GM18517 (cell line): Measurements from ENCODE around the gene ARF6.
"Not testable (repeated sequence)": the region's sequence is repeated elsewhere in the genome, so short reads cannot be mapped to it uniquely, and the experiment has no call there.

Experiments
- ATAC-seq: cut with Tn5 transposase; IDR thresholded peaks from one replicate; pipeline ENCODE4 v1.9.1; 2021; ENCODE audit warnings: mild to moderate bottlenecking, moderate library complexity; ENCODE audit not compliant: unreplicated experiment

The ARF6 gene

DNA sequence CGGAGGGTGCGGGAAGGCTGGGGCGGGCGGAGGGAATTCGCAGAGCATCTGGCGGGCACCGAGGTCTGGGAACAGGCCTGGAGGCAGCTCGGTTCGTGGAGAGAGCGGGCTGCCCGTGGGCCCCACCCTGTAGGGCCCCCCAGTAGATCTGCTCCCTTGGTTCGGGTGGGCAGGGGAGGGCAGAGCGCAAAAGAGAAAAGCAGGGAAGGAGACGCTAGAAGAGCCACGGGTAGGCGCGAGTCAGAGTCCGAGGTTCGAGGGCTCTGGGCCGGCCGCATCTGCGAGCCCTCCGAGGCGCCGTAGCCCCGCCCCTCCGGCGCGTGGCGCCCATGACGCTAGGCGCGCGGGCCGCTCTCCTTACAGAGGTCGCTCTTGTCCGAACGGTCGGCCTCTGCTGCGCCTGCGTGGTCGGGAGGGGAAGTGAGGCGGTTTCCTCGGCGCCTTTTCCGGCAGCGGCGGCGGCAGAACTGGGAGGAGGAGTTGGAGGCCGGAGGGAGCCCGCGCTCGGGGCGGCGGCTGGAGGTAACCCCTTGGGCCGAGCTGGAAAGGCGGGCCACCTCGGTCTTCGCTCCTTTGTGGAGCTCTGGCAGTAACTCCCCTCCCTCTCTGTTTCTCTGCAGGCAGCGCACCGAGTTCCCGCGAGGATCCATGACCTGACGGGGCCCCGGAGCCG is at the start of gene ARF6:
Gene ARF6 (plus strand): TSS at position 447 of the 673 bp plus-strand sequence. CDS start 655 bp downstream, outside the sequence.
- ATAC-seq, result peak; percentile 62

DNA sequence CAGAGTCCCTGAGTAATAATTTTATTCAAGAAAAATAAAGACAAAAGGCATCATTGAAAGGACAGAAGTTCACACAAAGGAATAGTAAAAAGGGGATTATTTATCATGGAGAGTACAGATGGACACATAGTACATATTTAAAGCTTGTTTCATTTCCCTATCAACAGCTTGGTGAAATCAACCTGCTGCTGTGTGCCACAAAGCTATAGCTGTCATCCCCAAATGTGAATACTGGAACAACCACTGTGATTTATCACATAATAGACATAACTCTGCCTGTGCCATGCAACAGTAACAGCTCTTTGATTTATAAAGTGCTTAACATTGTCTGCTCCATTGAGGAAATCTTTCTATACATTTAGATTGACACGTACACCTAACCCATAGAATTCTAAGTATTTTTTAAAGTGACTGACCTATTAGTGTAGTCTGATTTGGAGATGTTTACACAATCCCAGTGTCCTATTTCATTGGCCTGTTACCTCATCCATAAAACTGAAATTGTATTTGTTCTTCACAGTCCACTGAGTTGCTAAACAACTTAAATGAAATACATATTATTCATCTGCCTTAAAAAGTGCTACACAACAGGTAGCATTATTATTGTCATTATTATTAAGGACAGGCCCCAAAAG is 43.6 kb upstream of the ARF6 start:
- ATAC-seq, result no peak

DNA sequence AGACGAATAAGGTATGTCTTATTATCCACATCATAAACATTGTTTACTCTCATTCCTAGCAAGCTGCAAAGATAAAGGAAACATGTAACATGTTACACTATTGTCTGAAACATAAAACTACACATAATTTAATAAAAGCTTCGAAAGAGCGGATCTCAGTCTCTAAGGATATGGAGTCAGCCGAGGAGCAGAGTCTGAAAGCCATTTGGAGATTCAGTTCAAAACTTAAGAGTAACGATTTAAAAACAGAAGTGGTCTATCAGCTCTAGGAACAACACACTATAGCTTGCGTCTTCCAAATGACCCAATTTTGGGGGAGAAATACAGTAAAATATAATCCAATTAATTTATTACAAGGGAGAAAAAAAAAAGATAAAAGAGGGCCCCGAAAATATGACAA is 41.1 kb upstream of the ARF6 start:
- no peak for ATAC-seq

DNA sequence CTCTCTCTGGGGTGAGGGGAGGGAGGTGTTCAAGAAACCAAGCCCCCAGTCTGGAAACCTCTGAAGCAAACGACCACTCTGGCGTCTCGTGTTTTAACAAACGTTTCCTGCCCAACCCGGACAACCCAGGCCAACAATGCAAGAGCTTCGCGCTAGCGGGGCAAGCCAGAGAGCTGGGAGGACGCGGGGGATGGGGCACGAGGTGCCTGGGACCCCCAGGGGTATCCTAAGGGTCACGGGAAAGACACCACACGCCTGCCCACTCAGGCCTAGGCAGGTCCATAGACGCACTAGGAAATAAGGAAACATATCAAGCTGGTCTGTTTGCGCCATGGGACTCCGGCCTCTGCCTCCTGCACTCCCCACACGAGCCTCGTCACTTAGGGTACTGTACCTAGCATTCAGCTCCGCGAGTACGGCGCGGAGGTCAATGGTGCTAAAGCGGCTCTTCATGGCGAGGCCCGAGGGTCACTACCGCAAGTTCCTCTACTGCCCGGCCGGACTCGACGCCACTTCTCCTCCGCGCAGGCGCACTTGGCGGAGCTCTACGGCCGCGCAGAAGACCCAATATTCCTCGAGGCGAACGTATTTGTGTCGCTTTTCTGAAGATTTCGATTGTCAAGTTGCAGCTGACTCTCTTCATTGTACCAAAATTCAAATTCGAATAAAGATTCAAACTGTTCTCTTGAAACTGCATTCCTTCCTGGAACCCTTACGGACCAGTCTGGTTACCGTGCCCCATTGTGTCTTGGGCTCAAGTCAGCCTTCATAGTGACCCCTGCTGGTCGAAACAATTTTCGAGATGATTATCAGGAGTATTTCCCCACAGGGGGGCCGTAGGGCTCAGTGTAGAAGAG is 40.4 kb upstream of the ARF6 start, which contains the start of gene NEMF:
Gene NEMF (minus strand): TSS at position 488 of the 857 bp plus-strand sequence. CDS start 35 bp downstream, at position 453.
- peak; percentile 87 for ATAC-seq

DNA sequence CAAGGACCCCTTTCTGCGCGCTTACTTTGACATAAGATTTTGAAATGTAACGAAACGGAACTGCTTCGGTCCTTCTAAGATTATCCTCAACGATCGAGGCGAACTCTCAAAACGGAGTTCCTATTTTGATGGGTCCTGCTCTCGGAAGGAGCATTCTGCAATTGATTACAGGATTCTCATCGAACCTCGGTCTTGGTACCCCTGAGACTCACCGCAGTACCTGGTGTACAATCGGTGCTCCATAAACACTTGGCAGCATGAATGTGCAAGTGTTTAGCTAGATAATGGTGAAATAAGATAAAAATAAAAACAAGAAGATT is 39.8 kb upstream of the ARF6 start:
- ATAC-seq, result peak; percentile 11

DNA sequence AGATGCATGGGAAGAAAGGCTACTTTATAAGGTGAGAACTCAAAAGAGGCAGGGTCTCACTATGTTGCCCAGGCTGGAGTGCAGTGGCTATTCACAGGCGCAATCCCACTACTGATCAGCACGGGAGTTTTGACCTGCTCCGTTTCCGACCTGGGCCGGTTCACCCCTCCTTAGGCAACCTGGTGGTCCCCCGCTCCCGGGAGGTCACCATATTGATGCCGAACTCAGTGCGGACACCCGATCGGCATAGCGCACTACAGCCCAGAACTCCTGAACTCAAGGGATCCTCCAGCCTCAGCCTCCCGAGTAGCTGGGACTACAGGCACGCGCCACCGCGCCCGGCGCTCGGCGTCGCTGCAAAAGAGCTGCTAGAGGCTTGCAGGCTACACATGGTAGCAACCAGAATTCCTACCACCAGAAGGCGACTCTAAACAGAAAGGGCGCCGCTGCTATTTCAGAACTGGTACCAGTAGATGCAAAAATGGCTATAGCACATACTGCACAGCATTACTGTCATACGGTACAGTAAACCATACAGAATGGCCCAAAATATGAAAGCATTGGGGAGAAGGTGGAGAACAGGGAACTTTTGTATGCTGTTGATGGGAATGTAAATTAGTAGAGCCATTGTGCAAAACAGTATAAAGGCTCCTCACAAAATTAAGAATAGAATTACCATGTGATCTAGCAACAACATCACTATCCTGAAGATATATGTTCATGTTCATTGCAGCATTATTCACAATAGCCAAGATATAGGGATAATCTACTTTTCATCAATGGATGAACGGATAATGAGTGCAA is 39.1 kb upstream of the ARF6 start:
- ATAC-seq, result no peak

DNA sequence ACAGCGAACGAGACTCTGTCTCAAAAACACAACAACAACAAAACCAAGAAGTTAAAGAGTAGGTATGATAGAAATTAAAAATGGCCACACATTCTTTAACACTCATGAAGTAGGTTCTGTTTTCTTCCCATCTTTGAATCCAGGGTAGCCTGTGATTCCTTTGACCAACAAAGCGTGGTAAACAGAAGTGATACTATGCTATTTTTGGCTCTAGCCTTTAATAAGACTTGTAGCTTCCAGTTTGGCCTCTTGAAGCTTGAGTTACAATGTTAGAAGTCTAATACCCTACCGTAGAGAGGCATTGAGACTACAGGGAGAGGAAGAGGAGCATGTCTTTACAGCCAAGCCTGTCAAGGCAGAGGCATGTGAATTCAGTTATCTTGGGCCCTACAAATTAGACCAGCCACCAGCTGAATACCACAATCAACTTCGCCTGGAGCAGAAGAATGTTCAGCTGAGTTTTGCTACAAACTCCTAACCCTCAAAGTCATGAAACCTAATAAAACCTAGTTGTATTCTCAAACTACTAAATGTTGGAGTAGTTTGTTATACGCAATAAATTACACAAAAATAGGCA is 35.4 kb upstream of the ARF6 start:
- ATAC-seq, result no peak

DNA sequence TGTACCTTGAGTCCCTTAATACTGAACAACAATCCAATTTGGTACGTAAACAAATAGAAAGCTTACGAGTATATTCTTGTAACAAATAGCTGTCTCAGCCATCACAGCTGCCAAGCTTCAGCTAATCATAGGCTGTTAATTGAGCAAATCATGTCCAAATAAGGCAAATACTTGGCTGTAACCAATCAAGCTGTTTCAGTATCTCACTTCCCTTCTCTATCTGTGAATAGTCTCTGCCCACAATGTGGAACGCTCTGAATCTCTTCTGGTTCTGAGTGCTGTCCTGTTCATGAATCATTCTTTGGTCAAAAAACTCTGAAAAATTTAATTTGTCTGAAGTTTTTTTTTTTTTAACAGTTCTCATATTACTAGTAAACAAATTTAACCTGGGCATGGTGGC is 34.5 kb upstream of the ARF6 start:
- ATAC-seq, result no peak

DNA sequence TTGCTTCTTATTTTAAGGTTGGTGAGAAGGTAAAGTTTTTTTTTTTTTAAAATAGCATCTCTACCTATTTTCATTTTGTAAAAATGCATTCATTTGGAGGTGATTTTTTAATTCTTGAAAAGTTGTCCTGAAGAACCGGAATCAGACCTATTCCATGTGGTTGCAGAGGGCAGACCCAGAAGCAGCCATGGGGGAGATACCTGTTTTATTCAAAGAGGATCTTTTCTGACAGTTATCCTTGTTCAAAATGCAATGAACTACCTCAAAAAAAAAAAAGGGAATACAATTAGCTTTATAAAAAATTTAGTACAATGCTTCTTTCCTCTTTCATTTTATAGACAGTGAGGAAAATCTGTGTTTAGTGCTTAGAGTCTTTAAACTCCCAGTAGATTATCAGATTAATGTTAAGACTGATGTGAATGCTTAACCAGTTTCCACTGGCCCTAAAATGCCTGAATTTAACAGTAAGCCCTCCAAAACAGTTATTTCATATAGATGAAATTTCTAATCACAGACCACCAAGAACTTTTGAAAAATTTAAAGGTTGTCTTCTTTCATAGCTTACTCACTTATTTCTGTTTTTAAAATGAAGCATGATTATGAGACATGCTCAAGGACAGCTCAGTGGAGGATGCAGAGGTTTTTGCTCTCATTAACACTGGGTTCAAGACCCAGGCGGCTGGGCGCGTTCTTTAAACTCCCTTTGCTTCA is 31.7 kb upstream of the ARF6 start:
- ATAC-seq, result no peak

DNA sequence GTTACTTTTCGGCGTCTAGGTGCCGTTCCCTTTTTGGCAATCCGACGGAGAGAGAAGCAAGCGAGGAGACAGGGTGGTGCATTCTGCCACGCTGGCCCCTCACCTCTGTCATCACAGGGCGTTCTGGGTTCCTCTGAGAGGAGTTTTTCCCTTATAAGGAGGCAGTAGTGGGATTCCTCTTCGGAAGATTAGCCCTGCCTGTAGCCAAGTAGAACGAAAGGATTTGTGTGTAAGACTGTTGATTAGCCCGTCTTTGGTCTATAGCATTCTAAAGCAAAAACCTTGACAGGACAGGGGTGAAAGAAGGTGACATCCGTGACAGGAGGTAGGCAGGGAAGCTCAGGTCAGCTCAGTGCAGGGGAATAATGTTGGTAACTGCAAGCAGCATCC is 31.2 kb upstream of the ARF6 start:
- peak; percentile 6 for ATAC-seq

DNA sequence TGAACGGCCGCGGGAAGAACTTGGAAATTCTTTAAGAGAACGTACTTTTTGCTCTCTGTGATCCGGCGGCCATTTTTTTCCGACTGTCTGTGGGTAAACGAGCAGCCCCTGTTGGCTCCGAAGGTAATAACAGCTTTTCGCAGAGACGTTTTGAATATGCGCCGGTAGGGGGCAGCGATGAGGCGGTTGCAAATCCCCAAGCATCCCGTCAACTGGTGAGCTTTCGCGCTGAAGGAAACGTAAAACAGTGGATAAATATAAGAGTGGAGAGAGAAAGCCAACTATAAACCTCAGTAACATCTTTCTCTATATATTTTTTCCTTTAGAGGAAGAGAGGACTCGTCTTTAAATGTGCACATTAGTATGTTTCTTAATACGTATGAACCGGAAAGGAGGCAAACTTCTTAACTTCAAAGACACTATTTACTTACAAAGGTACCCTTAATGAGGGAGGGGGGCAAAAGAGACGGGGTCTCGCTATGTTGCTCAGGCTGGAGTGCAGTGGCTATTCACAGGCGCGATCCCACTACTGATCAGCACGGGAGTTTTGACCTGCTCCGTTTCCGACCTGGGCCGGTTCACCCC is 30.7 kb upstream of the ARF6 start:
- peak; percentile 31 for ATAC-seq

DNA sequence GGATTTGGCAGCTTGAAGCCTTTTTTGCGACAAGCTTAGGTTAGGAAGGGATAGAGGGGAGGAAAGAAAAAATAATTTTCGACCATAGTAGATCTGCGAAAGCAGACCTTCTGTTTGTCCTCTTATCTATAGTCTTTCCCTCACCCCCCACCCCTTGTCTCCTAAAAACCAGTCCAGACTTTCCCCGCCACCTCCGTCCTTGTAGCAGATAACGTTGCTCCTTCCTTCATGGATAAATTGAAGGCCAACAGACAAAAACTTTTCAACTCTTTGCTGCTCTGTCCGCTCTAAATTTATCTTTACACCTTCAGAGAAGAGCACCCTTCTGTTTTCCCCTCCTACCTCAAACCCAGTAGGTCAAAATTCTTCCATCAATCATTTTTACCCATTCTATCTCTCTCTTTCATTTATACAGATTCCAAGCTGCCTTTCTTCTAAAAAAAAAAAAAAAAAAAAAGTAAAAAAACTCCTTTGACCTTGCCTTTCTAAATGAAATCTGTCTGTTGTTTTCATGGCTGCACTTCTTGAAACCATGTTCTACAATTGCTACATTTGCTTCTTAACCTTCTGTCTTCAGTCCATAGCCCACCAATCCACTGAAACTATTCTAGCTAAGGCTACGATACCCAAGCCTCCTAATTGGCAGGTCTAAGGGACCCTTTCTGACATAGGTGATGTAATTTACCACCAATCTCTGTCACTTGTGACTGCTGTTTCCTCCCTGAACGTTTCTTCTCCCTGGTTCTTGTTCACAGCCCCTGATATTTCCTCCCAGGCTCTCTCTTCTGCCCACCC is 29.2 kb upstream of the ARF6 start:
- ATAC-seq, result no peak

DNA sequence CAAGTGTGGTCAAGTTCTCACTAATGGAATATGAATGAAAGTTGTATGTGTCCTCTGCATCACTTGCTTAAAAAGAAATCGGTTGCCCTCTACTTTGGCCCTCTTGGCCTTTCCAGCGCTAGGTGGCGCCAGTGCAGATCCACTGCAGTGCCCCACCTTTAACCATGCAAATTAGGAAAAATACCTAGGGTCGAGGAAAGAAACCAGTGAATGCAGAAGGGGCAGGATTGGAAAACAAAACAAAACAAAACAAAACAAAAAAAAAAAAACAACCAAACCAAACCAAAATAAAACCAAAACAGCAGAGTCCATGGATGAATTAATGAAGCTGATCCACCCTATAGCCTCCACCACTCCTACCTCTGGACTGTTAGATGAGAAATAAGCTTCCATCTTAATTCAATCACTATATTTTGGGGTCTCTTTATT is 27.4 kb upstream of the ARF6 start:
- no peak for ATAC-seq

DNA sequence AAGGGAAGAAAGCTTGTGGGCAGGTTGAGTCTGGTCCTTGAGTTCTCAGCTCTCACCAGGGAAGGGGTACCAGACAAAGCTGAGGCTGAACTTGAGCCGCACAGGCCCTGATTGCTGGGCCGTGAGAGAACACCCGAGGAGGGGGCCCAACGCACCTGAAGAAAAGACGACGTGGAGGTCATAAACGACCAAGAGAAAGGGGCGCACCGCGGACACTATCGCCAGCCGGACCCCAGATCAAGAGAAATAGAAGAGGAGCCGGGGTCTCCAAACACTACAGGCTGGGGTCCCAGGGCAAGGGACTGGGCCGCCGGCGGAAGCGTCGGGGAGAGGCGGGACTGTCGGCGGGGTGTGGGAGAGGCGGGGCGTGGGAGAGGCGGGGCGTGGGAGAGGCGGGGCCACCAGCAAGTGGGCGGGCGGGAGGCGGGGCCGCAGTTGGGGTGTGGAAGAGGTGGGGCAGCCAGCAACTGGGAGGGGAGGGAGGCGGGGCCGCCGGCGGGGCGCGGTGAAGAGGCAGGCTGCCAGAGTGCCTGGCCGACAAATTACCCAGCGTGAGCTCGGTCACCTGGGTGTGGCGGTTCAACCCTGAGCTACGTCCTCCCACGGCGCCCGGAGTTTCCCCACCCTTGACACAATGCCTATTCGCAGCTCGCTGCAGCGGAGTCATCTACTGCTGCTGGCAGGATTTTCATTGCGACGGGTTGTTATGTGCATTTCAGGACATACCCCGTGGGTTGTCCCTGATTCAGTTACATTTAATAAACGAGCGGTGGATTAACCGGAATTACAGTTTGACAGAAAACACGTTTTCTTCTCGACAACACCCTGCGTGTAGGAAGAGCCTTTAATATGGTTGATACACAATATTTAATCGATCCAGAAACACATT is 24.8 kb upstream of the ARF6 start:
- ATAC-seq, result peak; percentile 81

DNA sequence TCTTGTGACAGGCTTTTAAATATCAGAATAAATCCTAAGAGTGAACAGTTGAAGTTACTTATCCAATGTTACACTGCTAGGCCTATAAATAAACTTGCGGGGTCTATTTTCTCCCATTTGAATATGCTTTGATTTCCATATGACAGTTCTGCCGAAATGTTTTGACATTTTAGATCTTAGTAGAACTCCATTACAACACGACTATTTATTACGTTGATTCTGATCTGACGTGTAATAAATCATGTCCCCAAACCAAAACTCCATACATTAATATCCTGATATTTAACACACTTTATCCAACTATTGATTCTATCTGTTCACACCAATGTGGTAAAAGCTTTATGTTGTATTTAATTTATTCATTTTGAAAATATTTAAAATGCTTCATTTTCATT is 24.2 kb upstream of the ARF6 start:
- no peak for ATAC-seq

DNA sequence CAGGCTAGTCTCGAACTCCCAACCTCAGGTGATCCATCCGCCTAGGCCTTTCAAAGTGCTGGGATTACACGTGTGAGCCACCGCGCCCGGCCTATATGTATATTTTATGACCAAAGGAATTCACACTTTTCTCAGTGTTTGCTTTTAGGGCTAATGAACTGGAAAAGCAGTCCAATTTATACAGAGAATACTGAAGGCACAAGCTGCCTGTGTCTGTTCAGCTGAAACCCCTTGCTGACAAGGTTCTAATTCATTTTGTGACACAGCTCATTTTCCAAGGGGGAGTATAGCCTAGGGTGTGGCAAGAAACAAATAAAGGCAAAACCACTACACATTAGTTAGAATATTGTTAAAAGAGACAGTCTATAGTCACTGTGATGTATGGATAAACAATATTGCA is 22.0 kb upstream of the ARF6 start:
- ATAC-seq, result no peak

DNA sequence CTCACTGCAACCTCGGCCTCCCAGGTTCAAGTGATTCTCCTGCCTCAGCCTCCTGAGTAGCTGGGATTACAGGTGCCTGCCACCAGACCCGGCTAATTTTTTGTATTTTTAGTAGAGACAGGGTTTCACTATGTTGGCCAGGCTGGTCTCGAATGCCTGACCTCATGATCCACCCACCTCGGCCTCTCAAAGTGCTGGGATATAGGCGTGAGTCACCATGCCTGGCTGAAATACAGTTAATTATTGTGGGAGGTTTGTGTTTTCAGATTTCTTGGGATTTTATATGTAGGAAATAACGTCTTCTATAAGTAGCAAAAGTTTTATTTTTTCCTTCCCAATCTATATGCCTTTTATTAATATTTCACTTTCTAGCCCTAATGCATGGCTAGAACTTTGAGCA is 19.3 kb upstream of the ARF6 start:
- not testable (repeated sequence) for ATAC-seq

DNA sequence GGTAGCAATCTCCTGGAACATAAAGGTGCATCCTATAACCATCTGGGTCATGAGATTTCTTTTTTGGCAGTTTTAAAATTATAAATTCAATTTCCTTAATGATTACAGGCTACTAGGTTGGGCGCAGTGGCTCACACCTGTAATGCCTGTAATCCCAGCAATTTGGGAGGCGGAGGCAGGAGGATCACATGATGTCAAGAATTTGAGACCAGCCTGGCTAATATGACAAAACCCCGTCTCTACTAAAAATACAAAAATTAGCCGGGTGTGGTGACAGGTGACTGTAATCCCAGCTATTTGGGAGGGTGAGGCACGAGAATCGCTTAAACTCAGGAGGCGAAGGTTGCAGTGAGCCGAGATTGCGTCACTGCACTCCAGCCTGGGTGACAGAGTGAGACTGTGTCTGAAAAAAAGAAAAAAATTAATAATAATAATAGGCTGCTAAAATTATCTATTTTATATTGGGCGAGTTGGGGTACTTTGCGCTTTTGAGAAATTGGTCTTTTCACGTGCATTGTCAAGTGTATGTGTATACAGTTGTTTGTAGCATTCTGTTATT is 17.2 kb upstream of the ARF6 start:
- no peak for ATAC-seq
